ENCODE measurements around the gene NEK1.

The NEK1 gene

DNA sequence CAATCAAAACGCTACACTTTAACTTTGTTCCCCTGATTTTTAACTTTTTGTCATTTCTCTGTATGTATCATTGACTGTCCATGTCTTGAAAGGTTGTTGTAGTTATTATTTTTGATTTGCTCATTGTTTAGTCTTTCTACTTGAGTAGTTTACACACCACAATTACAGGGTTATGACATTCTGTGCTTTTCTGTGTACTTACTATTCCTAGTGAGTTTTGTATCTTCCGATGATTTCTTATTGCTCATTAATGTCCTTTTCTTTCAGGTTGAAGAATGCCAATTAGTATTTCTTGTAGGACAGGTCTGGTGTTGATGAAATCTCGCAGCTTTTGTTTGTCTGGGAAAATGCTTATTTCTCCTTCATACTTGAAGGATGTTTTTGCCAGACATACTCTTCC, 252.4 kb downstream of the NEK1 start:
- H3K27ac ChIP-seq, result no peak overlapping the region

DNA sequence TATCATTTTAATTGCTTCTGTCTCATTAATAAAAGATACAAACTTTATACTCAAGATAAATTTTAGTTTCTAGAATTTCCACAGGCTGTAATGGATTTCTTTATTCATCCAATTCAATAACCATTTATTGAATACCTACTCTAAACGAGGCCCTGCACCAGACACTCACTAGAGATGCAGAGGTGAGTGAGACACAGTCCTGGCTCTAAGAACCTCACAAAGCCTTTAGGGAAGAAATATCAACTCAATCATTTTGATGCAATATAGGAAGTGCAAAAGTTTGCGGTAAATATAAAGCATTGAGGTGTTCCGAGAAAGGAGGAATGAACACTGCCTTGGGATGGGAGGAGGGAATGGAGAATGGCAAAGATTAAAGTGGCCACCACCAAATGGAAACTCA, 260.0 kb downstream of the NEK1 start:
- no peak for TF ChIP-seq ZFX (IDR thresholded peaks at IDR 0.05; ENCODE audit: borderline replicate concordance)
- TF ChIP-seq, protein P1, sequence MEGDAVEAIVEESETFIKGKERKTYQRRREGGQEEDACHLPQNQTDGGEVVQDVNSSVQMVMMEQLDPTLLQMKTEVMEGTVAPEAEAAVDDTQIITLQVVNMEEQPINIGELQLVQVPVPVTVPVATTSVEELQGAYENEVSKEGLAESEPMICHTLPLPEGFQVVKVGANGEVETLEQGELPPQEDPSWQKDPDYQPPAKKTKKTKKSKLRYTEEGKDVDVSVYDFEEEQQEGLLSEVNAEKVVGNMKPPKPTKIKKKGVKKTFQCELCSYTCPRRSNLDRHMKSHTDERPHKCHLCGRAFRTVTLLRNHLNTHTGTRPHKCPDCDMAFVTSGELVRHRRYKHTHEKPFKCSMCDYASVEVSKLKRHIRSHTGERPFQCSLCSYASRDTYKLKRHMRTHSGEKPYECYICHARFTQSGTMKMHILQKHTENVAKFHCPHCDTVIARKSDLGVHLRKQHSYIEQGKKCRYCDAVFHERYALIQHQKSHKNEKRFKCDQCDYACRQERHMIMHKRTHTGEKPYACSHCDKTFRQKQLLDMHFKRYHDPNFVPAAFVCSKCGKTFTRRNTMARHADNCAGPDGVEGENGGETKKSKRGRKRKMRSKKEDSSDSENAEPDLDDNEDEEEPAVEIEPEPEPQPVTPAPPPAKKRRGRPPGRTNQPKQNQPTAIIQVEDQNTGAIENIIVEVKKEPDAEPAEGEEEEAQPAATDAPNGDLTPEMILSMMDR (IDR thresholded peaks at IDR 0.05), result no peak
- H3K27ac ChIP-seq, result peak overlapping the region; percentile 42

More for the DNA sequence above, 252.4 kb downstream of the NEK1 start:
- TF ChIP-seq ZFX (IDR thresholded peaks at IDR 0.05; ENCODE audit: borderline replicate concordance), result no peak
- TF ChIP-seq, protein P1 (IDR thresholded peaks at IDR 0.05), result no peak

DNA sequence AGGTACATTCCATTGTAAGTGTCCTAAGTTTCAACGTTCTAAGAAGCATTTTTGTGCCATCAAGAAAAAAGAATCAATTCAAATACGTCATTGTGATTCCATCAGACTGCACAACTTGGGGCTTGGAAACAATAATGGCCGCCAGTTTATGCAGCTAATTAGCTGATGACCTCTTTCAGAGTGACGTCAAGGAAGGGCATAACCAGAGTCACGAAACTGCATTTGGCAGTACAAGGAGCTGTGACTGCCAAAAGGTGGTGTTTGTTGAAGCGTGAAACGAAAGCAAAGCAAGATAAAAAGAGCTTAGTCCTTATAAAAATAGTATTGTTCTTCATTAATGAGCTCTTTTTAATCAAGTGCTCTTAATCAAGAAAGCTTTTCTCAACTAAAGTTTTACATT, 260.5 kb downstream of the NEK1 start:
- peak overlapping the region; percentile 42 for H3K27ac ChIP-seq
- no peak for TF ChIP-seq ZFX (IDR thresholded peaks at IDR 0.05; ENCODE audit: borderline replicate concordance)
- TF ChIP-seq, protein P1 (IDR thresholded peaks at IDR 0.05), result no peak

DNA sequence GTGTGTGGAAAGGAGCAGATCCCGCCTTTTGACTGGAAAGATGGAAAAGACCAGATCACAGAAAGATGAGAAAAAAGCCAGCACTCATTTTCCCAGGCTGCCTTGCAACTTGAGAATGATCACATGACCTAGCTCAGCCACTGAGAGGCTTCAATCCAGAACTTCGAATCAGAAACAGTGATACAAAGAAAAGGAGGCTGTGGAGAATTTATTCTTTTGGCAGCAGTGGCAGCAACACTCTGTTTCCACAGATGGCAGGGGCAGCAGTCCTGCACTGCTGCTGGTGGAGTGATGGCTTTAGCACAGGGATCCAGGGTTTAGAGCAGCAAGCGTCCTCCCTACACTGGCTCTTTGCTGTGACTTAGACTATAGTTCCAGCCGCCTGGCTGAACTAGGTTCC, 263.8 kb downstream of the NEK1 start:
- H3K27ac ChIP-seq, result no peak overlapping the region

DNA sequence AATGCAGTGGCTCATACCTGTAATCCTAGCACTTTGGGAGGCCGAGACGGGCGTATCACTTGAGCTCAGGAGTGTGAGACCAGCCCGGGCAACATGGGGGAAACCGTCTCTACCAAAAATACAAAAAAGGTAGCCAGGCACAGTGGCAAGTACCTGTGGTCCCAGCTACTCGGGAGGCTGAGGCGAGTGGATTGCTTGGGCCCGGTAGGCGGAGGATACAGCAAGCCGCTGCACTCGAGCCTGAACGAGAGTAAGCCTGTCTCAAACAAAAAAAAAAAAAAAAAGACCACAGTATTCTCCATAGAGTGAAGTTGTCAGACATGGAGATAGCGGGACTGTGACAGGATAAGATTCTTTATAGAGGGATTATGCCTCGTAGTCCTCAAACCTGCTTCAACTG, 265.5 kb downstream of the NEK1 start:
- H3K27ac ChIP-seq, result no peak overlapping the region
- TF ChIP-seq, protein P1 (IDR thresholded peaks at IDR 0.05), result no peak
- TF ChIP-seq ZFX (IDR thresholded peaks at IDR 0.05; ENCODE audit: borderline replicate concordance), result no peak

More for the DNA sequence above, 263.8 kb downstream of the NEK1 start:
- TF ChIP-seq ZFX (IDR thresholded peaks at IDR 0.05; ENCODE audit: borderline replicate concordance), result no peak
- TF ChIP-seq, protein P1 (IDR thresholded peaks at IDR 0.05), result no peak

DNA sequence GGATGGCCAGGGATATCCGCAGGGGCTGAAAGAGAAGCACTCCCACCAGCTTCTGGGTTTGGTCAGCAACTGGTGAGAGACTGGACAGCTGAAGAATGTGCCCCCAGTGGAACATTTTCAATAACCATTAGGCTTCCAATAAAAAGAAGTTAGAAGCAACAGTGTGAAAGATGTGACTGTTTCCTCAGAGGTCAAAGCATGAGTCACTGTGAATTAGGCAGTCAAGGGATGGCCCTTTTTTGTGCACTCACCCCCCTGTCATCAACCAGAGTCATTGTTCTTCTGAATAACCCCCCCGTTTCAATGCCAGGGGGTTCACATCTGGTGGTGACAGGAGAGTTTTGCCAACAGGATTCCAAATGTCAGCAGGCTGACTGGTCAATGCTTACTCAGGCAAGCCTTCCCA, 267.1 kb downstream of the NEK1 start:
- TF ChIP-seq, protein P1 (IDR thresholded peaks at IDR 0.05), result no peak
- TF ChIP-seq ZFX (IDR thresholded peaks at IDR 0.05; ENCODE audit: borderline replicate concordance), result no peak
- no peak overlapping the region for H3K27ac ChIP-seq
